ENCODE measurements around the gene CHAC2.

Gene CHAC2

GRCh38 chr2:53725662-53726061 lies 41.9 kb upstream of the CHAC2 start:
- H3K27ac ChIP-seq (ENCODE audit: low read depth, low read length, poor library complexity, severe bottlenecking) = no peak overlapping the region
- H3K4me2 ChIP-seq (ENCODE audit: low read length) = no peak overlapping the region
- H4K20me1 ChIP-seq (ENCODE audit: insufficient read depth, low read length) = no peaks in the 10 kb centered on the region
- no peak overlapping the region for H3K4me3 ChIP-seq (ENCODE audit: low read depth, low read length, poor library complexity, severe bottlenecking)
- H3K27me3 ChIP-seq (ENCODE audit: insufficient read depth, low read length) = no peaks in the 10 kb centered on the region
- H3K9me2 ChIP-seq (ENCODE audit: low read depth, low read length) = no peaks in the 10 kb centered on the region
- no peak overlapping the region for H3K9ac ChIP-seq (ENCODE audit: low read length)
- no peaks in the 10 kb centered on the region for H3K79me2 ChIP-seq (ENCODE audit: insufficient read depth, low read length)
- H3K9me3 ChIP-seq (ENCODE audit: low read length) = no peaks in the 10 kb centered on the region
- no peaks in the 10 kb centered on the region for H3F3A ChIP-seq (ENCODE audit: insufficient read depth, low read length)
- H3K4me1 ChIP-seq (ENCODE audit: insufficient read depth, low read length, severe bottlenecking) = no peaks in the 10 kb centered on the region
- H3K36me3 ChIP-seq (ENCODE audit: insufficient read depth, low read length) = peaks cover 28% of the 10 kb centered on the region
- no peak for TF ChIP-seq EZH2 (IDR thresholded peaks at IDR 0.05; ENCODE audit: borderline replicate concordance, low read length)
- TF ChIP-seq CTCF (IDR thresholded peaks at IDR 0.05; ENCODE audit: low read length) = no peak
- H2AFZ ChIP-seq (ENCODE audit: low read length) = no peak overlapping the region

- no peak overlapping the region for H3K4me3 ChIP-seq (ENCODE audit: low read depth, low read length, poor library complexity, severe bottlenecking)
- H3F3A ChIP-seq (ENCODE audit: insufficient read depth, low read length) = no peaks in the 10 kb centered on the region
- H3K27ac ChIP-seq (ENCODE audit: low read depth, low read length, poor library complexity, severe bottlenecking) = no peak overlapping the region
- peaks cover 31% of the 10 kb centered on the region for H3K36me3 ChIP-seq (ENCODE audit: insufficient read depth, low read length)
- no peaks in the 10 kb centered on the region for H3K27me3 ChIP-seq (ENCODE audit: insufficient read depth, low read length)
- no peak for TF ChIP-seq EZH2 (IDR thresholded peaks at IDR 0.05; ENCODE audit: borderline replicate concordance, low read length)
- no peak for TF ChIP-seq CTCF (IDR thresholded peaks at IDR 0.05; ENCODE audit: low read length)
- H3K79me2 ChIP-seq (ENCODE audit: insufficient read depth, low read length) = no peaks in the 10 kb centered on the region
- H3K4me2 ChIP-seq (ENCODE audit: low read length) = no peak overlapping the region
- H3K9me2 ChIP-seq (ENCODE audit: low read depth, low read length) = no peaks in the 10 kb centered on the region
- no peaks in the 10 kb centered on the region for H4K20me1 ChIP-seq (ENCODE audit: insufficient read depth, low read length)
- H3K4me1 ChIP-seq (ENCODE audit: insufficient read depth, low read length, severe bottlenecking) = no peaks in the 10 kb centered on the region
- H3K9me3 ChIP-seq (ENCODE audit: low read length) = no peaks in the 10 kb centered on the region
- H3K9ac ChIP-seq (ENCODE audit: low read length) = no peak overlapping the region
- H2AFZ ChIP-seq (ENCODE audit: low read length) = no peak overlapping the region
These were observed 39.7 kb upstream of the CHAC2 start for GRCh38 chr2:53727921-53728320.

GRCh38 chr2:53729143-53729762 lies 38.4 kb upstream of the CHAC2 start:
- H2AFZ ChIP-seq (ENCODE audit: low read length) = no peak overlapping the region
- H4K20me1 ChIP-seq (ENCODE audit: insufficient read depth, low read length) = no peaks in the 10 kb centered on the region
- no peaks in the 10 kb centered on the region for H3K27me3 ChIP-seq (ENCODE audit: insufficient read depth, low read length)
- H3K9me2 ChIP-seq (ENCODE audit: low read depth, low read length) = no peaks in the 10 kb centered on the region
- H3K36me3 ChIP-seq (ENCODE audit: insufficient read depth, low read length) = peaks cover 31% of the 10 kb centered on the region
- H3K79me2 ChIP-seq (ENCODE audit: insufficient read depth, low read length) = no peaks in the 10 kb centered on the region
- TF ChIP-seq EZH2 (IDR thresholded peaks at IDR 0.05; ENCODE audit: borderline replicate concordance, low read length) (no peak), CTCF (IDR thresholded peaks at IDR 0.05; ENCODE audit: low read length) (no peak)
- no peak overlapping the region for H3K4me3 ChIP-seq (ENCODE audit: low read depth, low read length, poor library complexity, severe bottlenecking)
- H3K9ac ChIP-seq (ENCODE audit: low read length) = no peak overlapping the region
- H3K4me1 ChIP-seq (ENCODE audit: insufficient read depth, low read length, severe bottlenecking) = no peaks in the 10 kb centered on the region
- H3K4me2 ChIP-seq (ENCODE audit: low read length) = no peak overlapping the region
- no peaks in the 10 kb centered on the region for H3K9me3 ChIP-seq (ENCODE audit: low read length)
- H3K27ac ChIP-seq (ENCODE audit: low read depth, low read length, poor library complexity, severe bottlenecking) = no peak overlapping the region
- no peaks in the 10 kb centered on the region for H3F3A ChIP-seq (ENCODE audit: insufficient read depth, low read length)
